Neural progenitor cell (in vitro differentiated cells): ENCODE measurements around the gene CCDC97.

ENCODE experiments used
- EZH2 ChIP-seq: fragments of 200-600 bp; sonication (generic); IDR thresholded peaks from 2 replicates; pipeline ENCODE4 v1.6.1; 2017; ENCODE audit warnings: antibody characterized with exemption, mild to moderate bottlenecking, moderate library complexity
- EZH2phosphoT487 ChIP-seq: fragments of 200-600 bp; sonication (generic); IDR thresholded peaks from 2 replicates; pipeline ENCODE4 v1.6.1; 2017; ENCODE audit warnings: antibody characterized with exemption
- TF ChIP-seq, protein P1 (sequence below): fragments of 200-600 bp; sonication (generic); IDR thresholded peaks from 2 replicates; pipeline ENCODE4 v1.5.1; 2017; ENCODE audit warnings: antibody characterized with exemption, mild to moderate bottlenecking

DNA sequence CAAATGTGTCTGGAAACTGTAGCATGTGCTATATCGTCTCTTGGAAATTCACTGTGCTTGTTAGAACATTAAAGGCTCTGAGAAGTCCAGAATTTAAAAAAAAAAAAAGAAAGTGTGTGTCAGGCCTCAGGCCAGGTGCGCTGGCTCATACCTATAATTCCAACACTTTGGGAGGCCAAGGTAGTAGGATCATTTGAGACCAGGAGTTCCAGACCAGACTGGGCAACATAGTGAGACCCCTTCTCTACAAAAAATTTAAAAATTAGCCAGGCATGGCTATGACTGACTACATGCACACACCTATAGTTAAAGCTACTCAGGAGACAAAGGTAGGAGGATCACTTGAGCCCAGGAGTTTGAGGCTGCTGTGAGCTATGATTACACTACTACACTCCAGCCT lies 40.9 kb upstream of the CCDC97 start:
- TF ChIP-seq, protein P1, sequence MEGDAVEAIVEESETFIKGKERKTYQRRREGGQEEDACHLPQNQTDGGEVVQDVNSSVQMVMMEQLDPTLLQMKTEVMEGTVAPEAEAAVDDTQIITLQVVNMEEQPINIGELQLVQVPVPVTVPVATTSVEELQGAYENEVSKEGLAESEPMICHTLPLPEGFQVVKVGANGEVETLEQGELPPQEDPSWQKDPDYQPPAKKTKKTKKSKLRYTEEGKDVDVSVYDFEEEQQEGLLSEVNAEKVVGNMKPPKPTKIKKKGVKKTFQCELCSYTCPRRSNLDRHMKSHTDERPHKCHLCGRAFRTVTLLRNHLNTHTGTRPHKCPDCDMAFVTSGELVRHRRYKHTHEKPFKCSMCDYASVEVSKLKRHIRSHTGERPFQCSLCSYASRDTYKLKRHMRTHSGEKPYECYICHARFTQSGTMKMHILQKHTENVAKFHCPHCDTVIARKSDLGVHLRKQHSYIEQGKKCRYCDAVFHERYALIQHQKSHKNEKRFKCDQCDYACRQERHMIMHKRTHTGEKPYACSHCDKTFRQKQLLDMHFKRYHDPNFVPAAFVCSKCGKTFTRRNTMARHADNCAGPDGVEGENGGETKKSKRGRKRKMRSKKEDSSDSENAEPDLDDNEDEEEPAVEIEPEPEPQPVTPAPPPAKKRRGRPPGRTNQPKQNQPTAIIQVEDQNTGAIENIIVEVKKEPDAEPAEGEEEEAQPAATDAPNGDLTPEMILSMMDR: no peak
- TF ChIP-seq EZH2 (no peak), EZH2phosphoT487 (no peak)
